Omental fat pad (tissue), 4 donors: Measurements from ENCODE around the gene MCM6. TPM values are rescaled to one million over a fixed set of nuclear protein-coding genes. Genes with fewer than 3 reads are reported as not detected.
A peak's percentile ranks its signal among the peaks of the same experiment; 100 is the strongest.
"Not testable (repeated sequence)": the region's sequence is repeated elsewhere in the genome, so short reads cannot be mapped to it uniquely, and the experiment has no call there.

ENCODE experiments used
- ATAC-seq: fragments of 150-250 bp; one replicate; pipeline ENCODE4 v1.9.1; 2016; ENCODE audit warnings: mild to moderate bottlenecking, moderate library complexity; ENCODE audit not compliant: low FRiP score
- DNase-seq: peaks from one replicate; pipeline ENCODE4 v3.0.0-alpha.2; 2019; ENCODE audit warnings: low spot score
- CTCF ChIP-seq, 3 donors: fragments of 450-650 bp; IDR thresholded peaks; one replicate each; pipeline ENCODE4 v1.5.1; 2016 to 2017; ENCODE audit warnings: antibody characterized with exemption in 3 of 3, mild to moderate bottlenecking in 3 of 3, moderate library complexity in 2 of 3
- total RNA-seq, 4 donors: library from RNA; depleted of rRNA; stranded (reverse); fragments of >200 nt; gene quantifications; one replicate each; pipeline ENCODE4 v1.1.0, GENCODE V29; 2016

Gene MCM6
- total RNA-seq, 4 donors from 2014 or later, result 8.5 to 13.1 (median 12.2) TPM

- DNase-seq (no peak), ATAC-seq (no peak)
- TF ChIP-seq CTCF (IDR thresholded peaks at IDR 0.05), result no peak
These were observed 77.5 kb downstream of the MCM6 start for GRCh38 chr2:135798762-135799161.

- DNase-seq, result no peak
- TF ChIP-seq CTCF (IDR thresholded peaks at IDR 0.05), result no peak
- ATAC-seq, result no peak
These were observed 78.0 kb downstream of the MCM6 start for GRCh38 chr2:135798275-135798705.

- DNase-seq (peak; percentile 67), ATAC-seq (peak; percentile 85)
- TF ChIP-seq CTCF (IDR thresholded peaks at IDR 0.05), result peak in 1 of 3 donors; percentile 56
These were observed 78.6 kb downstream of the MCM6 start for GRCh38 chr2:135797497-135798274.

GRCh38 chr2:135796606-135797005, 79.6 kb downstream of the MCM6 start:
- ATAC-seq (no peak), DNase-seq (no peak)
- TF ChIP-seq CTCF (IDR thresholded peaks at IDR 0.05), result no peak

GRCh38 chr2:135795641-135796040, 80.6 kb downstream of the MCM6 start:
- ATAC-seq, DNase-seq: not testable (repeated sequence)

- no peak for DNase-seq
- no peak for ATAC-seq
- TF ChIP-seq CTCF (IDR thresholded peaks at IDR 0.05), result no peak
These were observed 83.7 kb downstream of the MCM6 start for GRCh38 chr2:135792401-135793150.

- DNase-seq, result no peak
- peak; percentile 53 for ATAC-seq
- no peak for TF ChIP-seq CTCF (IDR thresholded peaks at IDR 0.05)
These were observed 84.6 kb downstream of the MCM6 start for GRCh38 chr2:135791418-135792190.
